GM15510 (cell line): ENCODE results near the gene NUBPL.

Experiments
- POLR2A ChIP-seq: IDR thresholded peaks from 3 replicates; pipeline ENCODE4 v1.6.1; 2011; ENCODE audit warnings: borderline replicate concordance; ENCODE audit not compliant: insufficient read length; ENCODE audit errors: extremely low read depth

The NUBPL gene

GRCh38 chr14:31564194-31564593, 3.0 kb downstream of the NUBPL start:
- TF ChIP-seq POLR2A, result no peak

- TF ChIP-seq POLR2A, result no peak
Measured at GRCh38 chr14:31566456-31566855, 5.3 kb downstream of the NUBPL start.

- TF ChIP-seq POLR2A, result no peak
Measured at GRCh38 chr14:31567655-31568054, 6.5 kb downstream of the NUBPL start.

DNA sequence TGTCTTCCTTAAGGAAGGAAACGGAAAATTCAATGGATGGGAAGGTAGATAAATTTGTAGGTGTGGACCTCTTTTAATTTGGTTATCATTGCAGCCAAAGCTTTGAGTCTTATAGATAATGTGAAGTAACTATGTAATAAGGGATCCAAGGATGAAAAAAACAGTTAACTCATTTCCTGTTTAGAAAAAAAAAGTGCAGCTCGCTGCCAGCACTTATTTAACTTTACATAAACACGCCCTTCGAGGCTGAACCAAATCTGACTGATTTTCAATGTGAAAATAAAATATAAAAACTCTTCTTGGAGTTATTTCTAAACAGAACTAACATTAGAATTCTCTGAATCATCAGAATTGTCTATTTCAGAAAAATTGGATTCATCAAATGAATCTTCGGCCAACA, 7.0 kb downstream of the NUBPL start:
- TF ChIP-seq POLR2A, result no peak

DNA sequence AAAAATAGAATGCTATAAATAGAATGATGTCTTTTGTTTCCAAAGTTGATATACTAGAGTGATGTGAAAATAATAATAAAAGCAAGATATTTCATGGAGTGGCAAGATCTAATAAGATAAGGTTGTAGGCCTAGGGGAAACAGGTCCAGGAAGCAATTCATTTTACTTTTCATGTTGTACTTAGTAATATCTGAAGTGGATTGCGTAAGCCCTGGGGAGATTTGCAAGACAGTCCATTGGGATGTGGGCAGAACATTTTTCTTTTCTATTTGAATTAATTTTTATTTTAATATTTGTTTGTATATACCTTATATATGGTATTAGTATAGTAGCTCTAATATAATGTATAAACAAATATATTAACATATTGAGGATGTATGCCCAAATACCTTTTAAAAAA, 7.5 kb downstream of the NUBPL start:
- no peak for TF ChIP-seq POLR2A

DNA sequence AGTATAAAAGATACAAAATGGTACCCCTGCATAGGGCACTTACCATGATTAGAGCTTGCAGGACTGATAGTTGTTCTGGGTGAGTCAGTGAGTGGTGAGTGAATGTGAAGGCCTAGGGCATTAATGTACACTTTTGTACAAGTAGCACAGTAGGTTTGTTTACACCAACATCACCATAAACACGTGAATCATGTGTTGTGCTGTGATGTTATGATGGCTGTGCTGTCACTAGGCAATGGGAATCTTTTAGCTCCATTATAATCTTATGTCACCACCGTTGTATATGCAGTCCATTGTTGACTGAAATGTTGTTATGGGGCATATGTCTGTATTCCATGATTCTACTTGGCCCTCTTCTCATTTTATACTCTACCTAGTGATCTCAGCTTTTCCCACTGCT, 11.8 kb downstream of the NUBPL start:
- no peak for TF ChIP-seq POLR2A

DNA sequence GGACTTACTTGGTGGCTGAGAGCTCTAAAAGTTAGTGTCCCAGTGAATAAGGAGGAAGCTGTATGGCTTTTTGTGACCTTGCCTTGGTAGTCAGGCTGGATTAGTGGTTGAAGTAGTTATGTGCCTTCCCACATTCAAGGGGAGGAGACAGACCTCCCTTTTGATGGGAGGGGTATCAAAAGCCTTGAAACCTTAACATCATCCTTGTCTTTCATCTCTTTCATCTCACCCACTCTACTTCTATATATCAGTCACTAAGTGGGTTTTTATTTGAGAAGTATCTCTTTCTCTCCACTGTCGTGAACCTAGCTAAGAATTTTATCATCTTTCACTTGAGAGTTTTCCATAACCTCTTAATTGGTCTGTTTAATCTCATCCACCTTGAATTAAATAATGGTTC, 15.7 kb downstream of the NUBPL start:
- TF ChIP-seq POLR2A, result no peak

- TF ChIP-seq POLR2A, result no peak
Measured at GRCh38 chr14:31578266-31578665, 17.1 kb downstream of the NUBPL start.

DNA sequence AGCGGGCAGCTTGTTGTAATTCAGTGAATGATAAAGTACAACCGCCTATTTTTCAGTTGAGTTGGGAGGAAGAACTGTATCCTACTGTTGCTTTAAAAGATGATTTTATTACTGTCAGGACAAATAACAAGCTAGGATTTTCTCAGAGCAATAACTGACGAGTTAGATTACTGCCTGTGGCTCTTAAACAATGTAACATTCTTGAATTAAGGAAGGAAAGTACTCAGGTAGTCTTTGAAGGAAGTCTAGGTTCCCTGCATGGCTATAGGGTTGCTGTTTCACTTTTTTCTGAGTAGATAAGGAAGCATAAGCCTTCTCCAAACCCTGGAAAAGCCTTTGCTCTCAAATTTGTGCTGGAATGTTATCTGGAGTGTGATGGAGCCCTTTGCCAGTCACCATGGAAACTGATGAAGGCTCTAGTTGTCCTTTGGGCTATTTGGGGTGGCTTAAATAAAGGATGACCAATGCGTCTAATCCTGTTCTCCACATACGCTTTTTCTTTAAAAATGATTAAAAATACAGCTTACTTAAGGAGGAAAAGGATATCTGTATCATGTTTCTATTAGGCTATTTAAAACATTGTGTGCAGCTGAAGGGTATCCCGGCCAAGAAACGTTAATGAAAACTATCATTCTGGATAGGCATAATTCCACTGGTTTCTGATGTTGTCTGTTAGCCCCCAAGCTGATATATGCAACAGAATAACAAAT, 17.7 kb downstream of the NUBPL start:
- no peak for TF ChIP-seq POLR2A

DNA sequence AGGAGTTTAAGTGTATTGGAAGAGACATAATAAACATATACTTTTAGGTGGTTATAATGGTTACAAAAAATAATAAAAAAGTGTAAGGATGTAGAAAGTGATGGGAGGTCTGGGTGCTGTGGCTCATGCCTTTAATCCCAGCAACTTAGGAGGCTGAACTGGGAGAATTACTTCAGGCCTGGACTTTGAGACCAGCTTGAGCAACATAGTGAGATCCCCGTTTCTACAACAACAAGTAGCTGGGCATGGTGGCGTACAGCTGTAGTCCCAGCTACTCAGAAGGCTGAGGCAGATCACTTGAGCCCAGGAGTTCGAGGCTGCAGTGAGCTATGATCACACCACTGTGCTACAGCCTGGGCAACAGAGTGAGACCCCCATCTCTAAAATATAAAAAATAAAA, 19.0 kb downstream of the NUBPL start:
- no peak for TF ChIP-seq POLR2A

- no peak for TF ChIP-seq POLR2A
Measured at GRCh38 chr14:31582286-31582691, 21.1 kb downstream of the NUBPL start.

- no peak for TF ChIP-seq POLR2A
Measured at GRCh38 chr14:31582836-31583452, 21.7 kb downstream of the NUBPL start.

DNA sequence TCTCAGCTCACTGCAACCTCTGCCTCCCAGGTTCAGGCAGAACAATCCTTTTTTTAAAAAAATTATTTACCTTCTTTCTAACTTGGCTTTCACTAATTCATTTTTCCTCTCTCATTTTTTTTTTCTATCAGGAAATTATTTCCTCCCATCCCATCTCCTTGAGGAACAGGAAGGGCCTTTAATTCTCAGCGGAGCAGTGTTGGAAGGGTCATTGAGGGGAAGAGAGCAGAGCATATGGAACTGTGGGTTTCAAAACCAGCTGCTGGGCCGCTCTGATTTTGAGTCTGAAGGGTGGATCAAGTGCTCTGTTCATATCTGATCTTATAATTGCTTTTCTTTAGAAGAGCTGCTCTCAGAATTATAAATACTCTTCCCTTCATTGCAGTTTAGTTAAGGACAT, 29.0 kb downstream of the NUBPL start:
- no peak for TF ChIP-seq POLR2A

DNA sequence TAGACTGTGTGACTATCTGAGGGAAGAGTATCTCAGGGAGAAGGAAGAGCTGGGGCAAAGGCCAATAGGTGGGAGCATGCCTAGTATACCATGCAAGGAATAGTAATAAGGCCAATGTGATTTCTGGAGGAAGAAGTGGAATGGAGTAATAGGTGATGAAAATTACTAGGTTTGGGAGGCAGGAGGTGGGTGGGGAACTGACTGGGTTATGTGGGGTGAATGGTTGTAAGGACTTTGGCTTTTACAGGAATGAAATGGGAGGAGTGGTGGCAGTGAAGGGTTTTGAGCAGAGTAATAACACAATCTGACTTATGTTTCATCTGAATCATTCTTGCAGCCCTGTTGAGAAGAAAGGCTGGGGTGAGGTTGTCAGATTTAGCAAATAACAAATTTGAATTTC, 30.9 kb downstream of the NUBPL start:
- no peak for TF ChIP-seq POLR2A

GRCh38 chr14:31592631-31593030, 31.4 kb downstream of the NUBPL start:
- TF ChIP-seq POLR2A, result no peak

DNA sequence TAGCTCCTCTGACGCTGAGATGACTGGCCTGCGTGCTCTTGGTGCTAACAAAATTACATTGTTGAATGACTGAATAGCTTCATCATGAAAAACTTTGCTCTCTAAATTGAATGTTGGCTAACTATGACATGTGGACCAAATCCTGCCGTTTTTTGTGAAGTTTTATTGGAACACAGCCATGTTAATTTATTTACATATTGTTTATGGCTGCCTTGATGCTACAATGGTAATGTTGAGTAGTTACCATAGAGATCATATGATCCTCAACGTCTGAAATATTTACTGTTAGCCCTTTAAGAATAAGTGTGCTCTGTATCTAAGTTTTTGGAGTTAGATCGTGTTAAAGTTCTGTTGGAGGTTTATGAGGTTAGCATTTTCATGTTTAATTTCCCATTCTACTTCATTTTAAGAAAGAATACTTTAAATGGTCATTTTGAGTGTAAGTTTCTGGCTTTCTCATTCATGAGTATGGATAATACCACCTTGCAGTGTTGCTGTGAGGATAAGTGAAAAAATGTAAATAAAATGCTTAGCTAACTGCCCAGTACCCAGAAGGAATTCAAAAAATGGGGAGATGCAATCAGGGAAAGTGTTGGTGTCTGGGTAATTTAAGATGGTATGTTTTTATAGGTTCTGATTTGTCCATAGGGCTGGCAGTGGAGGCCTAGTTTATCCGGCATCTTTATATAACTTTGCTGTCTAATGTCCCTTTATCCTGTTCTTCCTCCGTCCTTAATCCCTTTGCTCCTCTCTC, 35.3 kb downstream of the NUBPL start:
- no peak for TF ChIP-seq POLR2A
